Kidney epithelial cell (primary cell): ENCODE results near the gene OPTN. TPM values are rescaled to one million over a fixed set of nuclear protein-coding genes. Genes with fewer than 3 reads are reported as not detected.
"Not testable (repeated sequence)": the region's sequence is repeated elsewhere in the genome, so short reads cannot be mapped to it uniquely, and the experiment has no call there.

Experiments used
- DNase-seq: peaks from one replicate; pipeline ENCODE4 v3.0.0-alpha.2; 2010; ENCODE audit warnings: low read depth
- H3K27me3 ChIP-seq: 2 replicates; pipeline ENCODE4 v1.6.0; 2011; ENCODE audit warnings: low read length; ENCODE audit not compliant: control insufficient read depth, insufficient read depth
- H3K36me3 ChIP-seq: 2 replicates; pipeline ENCODE4 v1.5.1; 2011; ENCODE audit warnings: low read length; ENCODE audit not compliant: control insufficient read depth, insufficient read depth
- H3K4me3 ChIP-seq: 2 replicates; pipeline ENCODE4 v1.5.1; 2011; ENCODE audit warnings: low read depth, mild to moderate bottlenecking, control low read depth, low read length
- total RNA-seq: library from RNA; depleted of rRNA; stranded (reverse); fragments of >200 nt; gene quantifications from 2 replicates; pipeline ENCODE4 v1.2.3, GENCODE V29; 2015
- TF ChIP-seq, protein P1 (sequence below): IDR thresholded peaks from 2 replicates; pipeline ENCODE4 v1.5.1; 2011; ENCODE audit warnings: mild to moderate bottlenecking, moderate library complexity, low read length, control low read depth, inconsistent platforms; ENCODE audit not compliant: insufficient read depth, poor library complexity, severe bottlenecking

The OPTN gene
- total RNA-seq, 1 donor from 2014 or later = 114 TPM

DNA sequence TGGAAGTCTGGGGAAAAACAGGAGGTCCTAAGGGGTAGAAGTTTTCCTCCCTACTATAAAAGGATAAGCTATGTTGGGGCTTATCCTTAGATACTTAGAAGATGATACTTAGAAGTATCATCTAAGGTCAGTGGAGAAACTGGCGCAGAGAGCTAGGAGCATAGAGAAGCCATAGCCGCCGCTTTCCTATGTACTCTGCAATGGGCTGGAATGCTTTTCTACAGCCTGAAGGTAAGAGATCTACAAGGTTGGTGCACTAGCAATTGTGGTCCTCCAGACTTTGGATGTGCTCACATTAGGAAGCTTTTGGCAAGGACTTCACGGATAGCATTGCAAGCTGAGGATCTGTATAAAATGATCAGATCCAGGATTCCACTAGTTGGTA, 12.4 kb upstream of the OPTN start:
- no peaks in the 10 kb centered on the region for H3K36me3 ChIP-seq
- no peak for DNase-seq
- TF ChIP-seq, protein P1, sequence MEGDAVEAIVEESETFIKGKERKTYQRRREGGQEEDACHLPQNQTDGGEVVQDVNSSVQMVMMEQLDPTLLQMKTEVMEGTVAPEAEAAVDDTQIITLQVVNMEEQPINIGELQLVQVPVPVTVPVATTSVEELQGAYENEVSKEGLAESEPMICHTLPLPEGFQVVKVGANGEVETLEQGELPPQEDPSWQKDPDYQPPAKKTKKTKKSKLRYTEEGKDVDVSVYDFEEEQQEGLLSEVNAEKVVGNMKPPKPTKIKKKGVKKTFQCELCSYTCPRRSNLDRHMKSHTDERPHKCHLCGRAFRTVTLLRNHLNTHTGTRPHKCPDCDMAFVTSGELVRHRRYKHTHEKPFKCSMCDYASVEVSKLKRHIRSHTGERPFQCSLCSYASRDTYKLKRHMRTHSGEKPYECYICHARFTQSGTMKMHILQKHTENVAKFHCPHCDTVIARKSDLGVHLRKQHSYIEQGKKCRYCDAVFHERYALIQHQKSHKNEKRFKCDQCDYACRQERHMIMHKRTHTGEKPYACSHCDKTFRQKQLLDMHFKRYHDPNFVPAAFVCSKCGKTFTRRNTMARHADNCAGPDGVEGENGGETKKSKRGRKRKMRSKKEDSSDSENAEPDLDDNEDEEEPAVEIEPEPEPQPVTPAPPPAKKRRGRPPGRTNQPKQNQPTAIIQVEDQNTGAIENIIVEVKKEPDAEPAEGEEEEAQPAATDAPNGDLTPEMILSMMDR = no peak
- no peak overlapping the region for H3K4me3 ChIP-seq
- no peaks in the 10 kb centered on the region for H3K27me3 ChIP-seq

DNA sequence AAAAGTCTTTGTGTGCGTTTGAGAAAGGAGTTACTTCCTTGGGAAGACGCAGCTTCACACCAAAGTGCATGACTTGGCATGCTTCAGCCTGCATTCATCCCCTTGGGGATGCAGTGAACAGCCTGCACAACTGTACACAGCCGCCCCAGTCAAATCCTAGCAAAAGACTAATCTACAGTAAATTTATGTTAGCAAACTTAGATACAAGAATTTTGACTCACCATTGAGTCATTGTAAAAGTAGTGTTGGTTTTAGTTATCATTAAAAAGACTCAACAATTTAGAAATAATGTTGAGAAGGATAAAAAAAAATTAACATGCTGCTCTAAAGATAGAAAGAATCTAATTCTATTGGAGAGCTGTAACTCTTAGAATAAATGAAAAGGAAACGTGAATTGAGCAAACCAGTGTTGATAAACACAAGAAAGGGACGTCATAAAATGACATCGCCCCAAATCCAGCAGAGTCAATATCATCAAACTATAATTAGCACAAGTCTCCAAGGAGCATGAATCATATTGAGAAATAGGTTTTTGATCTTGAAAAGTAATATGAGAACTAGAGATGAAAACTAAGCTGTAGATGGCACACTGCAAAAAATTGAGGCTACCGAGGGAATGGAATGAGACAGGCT, 11.9 kb upstream of the OPTN start:
- TF ChIP-seq, protein P1 = no peak
- Histone ChIP-seq H3K4me3 (no peak overlapping the region), H3K36me3 (no peaks in the 10 kb centered on the region), H3K27me3 (no peaks in the 10 kb centered on the region)
- DNase-seq = no peak

DNA sequence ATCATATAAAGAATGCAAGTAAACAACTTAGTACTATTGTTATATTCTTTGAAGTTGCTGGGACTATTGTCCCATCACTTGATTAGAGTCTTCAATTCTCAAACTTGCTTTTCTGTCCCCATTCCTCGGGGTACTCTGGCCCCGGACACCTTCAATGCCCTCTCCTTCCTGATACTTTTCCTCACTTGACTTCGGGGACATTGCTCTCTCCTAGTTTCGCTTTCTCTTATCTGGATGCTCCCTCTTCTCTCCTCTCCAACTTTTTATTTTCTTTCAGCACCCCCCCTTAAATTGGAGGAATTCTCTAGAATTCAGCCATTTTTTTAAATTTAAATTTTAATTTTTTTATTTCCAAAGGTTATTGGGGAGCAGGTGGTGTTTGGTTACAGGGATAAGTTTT, 10.6 kb upstream of the OPTN start:
- DNase-seq = no peak
- Histone ChIP-seq H3K4me3 (no peak overlapping the region), H3K27me3 (no peaks in the 10 kb centered on the region), H3K36me3 (no peaks in the 10 kb centered on the region)
- TF ChIP-seq, protein P1 = no peak

DNA sequence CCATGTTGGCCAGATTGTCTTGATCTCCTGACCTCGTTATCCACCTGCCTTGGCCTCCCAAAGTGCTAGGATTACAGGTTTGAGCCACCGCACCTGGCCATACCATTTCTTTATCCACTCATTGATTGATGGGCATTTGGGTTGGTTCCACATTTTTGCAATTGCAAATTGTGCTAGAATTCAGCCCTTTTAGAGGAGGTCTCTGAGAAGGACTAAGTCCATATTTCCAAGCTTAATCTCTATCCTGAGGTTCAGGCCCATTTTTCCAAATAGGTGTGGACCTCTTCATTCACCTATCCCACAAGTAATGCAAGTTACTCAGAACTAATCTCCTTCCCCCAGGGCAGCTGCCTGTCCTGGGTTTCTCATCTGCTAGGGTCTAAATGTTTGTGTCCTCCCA, 9.7 kb upstream of the OPTN start:
- Histone ChIP-seq H3K27me3 (no peaks in the 10 kb centered on the region), H3K4me3 (no peak overlapping the region), H3K36me3 (no peaks in the 10 kb centered on the region)
- no peak for DNase-seq
- TF ChIP-seq, protein P1 = no peak

DNA sequence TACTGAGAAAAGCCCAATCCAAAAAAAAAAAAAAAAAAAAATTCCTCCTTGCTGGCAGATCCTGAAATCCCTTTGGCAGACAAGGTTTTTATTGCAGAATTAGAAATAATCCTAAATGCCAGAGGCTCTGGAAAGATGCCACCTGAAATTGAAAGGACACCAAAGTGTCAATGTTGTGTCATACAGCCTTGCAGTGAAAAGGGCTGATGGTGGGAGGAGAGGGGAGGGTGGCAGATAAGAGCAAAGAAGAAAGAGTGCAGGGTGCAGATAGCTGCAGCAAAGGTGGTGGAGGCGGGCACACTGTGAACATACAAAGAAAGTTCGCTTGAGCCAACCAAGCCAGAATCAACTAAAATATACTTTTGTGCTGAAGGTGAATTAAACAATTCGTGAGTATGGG, 8.2 kb upstream of the OPTN start:
- TF ChIP-seq, protein P1 = no peak
- no peak overlapping the region for H3K4me3 ChIP-seq
- no peak for DNase-seq
- no peaks in the 10 kb centered on the region for H3K36me3 ChIP-seq
- H3K27me3 ChIP-seq = no peaks in the 10 kb centered on the region

DNA sequence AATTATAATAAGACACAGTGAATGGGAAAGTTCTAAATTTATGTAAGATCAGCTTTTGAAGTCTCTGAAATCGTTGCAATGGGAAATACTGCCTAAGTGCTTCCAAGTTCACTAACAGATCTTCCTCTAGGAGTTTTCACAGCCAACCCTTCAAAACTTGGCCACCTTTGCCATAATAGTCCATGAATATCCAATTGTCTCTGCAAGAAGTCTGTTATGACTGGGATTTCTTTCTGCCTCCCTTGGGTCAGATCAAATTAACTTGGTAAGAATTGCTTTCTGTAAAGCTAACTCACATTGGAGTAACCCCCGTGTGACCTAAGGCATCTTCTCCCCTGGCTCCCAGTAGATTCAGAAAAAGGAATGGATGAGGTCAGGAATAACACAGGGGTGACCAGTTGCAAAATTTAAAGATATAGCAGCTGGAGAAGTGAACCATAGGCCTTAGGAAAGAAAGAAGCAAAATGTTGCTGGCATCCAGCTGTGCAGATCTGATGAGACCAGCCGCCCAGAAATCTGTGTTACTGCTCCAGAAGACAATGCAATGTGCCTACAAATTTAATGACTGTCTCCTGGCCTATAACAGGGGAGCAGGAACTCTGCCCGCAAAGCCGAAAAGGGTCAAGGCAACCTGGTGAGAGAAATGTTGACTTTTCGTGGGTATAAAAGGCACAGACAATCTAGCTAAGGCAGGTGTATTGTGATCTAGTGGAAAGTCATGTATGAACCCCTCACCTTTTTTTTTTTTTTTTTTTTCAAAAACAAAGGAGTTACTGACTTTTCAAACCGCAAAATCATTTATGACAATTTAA, 7.5 kb upstream of the OPTN start:
- Histone ChIP-seq H3K27me3 (no peaks in the 10 kb centered on the region), H3K36me3 (no peaks in the 10 kb centered on the region), H3K4me3 (no peak overlapping the region)
- TF ChIP-seq, protein P1 = no peak
- DNase-seq = no peak

DNA sequence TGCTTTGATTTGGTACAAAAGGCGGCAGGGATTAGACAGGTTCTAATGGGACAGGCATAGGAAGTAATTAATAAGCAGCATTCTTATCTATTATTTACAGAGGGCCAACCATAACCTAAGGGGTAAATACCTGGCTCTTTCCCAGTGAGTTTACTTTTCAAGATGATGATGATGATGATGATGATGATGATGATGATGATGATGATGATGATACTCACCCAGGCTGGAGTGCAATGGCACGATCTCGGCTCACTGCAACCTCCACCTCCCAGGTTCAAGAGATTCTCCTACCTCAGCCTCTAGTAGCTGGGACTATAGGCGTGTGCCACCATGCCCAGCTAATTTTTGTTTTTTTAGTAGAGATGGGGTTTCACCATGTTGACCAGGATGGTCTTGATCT, 5.9 kb upstream of the OPTN start:
- H3K36me3 ChIP-seq, H3K27me3 ChIP-seq, DNase-seq, H3K4me3 ChIP-seq: not testable (repeated sequence)
